GM19468 (cell line): Measurements from ENCODE around the gene CDH26.

Source experiments
- ATAC-seq: cut with Tn5 transposase; IDR thresholded peaks from one replicate; pipeline ENCODE4 v1.9.1; 2021; ENCODE audit warnings: mild to moderate bottlenecking, moderate library complexity, moderate number of reproducible peaks; ENCODE audit not compliant: unreplicated experiment; ENCODE audit errors: extremely low read depth

The CDH26 gene

GRCh38 chr20:59976156-59976782 lies 18.0 kb downstream of the CDH26 start:
- ATAC-seq: no peak

DNA sequence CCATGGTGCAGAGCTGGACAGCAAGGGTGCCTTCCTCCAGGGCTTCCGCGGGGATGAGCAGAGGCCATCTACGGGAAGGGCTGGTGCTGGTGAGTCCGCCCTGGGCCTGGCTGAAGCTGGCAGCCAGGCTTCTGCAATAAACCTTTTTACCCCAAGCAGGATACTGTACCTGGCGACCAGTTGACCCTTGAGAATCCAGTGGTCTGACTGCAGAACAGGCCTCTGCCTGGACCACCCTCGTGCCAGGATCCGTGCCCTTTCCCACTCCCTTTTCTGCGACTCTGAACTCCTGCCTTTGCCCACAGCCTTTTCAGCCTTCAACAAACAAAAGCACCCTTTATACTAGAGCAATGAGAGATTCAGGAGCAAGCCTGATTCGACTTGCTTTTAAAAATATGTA lies 18.9 kb downstream of the CDH26 start:
- ATAC-seq: no peak

- no peak for ATAC-seq
Measured at GRCh38 chr20:59983076-59983475, 24.9 kb downstream of the CDH26 start.

- no peak for ATAC-seq
Measured at GRCh38 chr20:59984541-59984940, 26.3 kb downstream of the CDH26 start.

- no peak for ATAC-seq
Measured at GRCh38 chr20:59985164-59985563, 26.9 kb downstream of the CDH26 start.

DNA sequence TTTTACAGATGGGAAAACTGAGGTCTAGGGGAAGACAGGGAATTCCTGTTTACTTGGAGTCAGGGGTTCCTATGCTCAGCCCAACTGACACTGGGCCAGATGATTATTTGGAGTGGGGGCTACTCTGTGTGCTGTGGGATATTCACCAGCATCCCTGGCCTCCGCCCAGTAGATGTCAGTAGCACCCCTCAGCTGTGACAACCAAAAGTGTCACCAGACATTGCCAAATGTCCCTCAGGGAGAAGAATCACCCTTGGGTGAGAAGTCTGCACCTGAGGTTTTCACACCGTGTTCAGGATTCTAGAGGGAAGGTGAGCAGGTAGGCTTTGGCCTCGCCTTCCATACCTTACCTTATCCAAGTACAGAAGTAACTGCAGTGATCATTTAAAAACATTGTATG lies 27.6 kb downstream of the CDH26 start:
- ATAC-seq: no peak

DNA sequence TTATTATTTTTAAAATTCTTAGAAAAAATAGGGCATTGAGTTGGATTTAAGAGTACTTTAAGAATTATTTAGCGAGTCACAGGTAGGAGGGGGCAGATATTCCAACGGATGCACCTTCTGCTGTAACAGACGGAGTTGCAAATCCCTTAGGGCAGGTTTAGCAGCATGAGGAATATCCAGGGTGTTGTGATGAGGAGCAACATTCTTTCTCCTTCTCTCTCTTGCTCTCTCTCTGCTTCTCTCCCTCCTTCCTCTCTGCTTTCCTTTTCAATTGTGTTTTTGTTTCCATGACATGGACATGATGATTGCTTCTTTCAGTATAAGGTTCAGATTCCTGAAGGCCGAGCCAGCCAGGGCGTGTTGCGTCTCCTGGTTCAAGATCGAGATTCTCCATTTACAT lies 28.9 kb downstream of the CDH26 start:
- no peak for ATAC-seq

- no peak for ATAC-seq
Measured at GRCh38 chr20:59988141-59988540, 29.9 kb downstream of the CDH26 start.

DNA sequence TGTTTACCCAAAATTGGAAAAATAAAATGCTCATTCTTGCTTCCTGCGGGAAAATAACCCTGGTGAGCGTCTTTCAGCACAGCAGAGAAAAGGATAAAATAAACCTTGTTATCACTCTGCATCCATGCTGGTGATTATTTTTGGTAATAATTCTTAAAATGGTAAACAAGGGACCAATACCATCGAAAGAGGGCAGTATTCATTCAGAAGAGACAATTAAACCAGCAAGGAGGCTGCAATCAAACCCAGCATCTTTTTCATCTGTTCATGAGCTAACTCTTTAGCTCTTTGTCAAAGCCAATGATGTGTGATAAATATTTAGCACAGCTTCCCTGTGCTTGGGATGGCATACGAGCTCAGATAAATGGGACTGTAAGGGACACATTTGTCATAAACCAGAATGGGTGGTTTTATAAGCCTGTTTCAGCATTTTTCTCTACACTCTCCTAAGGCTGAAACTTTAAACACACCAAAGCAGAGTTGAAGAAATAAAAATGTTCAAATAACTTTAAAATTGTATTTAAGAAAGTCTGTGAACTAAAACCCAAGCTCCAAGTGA lies 34.4 kb downstream of the CDH26 start:
- no peak for ATAC-seq

GRCh38 chr20:59993736-59994430 lies 35.7 kb downstream of the CDH26 start:
- ATAC-seq: no peak

- ATAC-seq: no peak
Measured at GRCh38 chr20:59994697-59995122, 36.5 kb downstream of the CDH26 start.

GRCh38 chr20:59996108-59996507 lies 37.9 kb downstream of the CDH26 start:
- no peak for ATAC-seq

DNA sequence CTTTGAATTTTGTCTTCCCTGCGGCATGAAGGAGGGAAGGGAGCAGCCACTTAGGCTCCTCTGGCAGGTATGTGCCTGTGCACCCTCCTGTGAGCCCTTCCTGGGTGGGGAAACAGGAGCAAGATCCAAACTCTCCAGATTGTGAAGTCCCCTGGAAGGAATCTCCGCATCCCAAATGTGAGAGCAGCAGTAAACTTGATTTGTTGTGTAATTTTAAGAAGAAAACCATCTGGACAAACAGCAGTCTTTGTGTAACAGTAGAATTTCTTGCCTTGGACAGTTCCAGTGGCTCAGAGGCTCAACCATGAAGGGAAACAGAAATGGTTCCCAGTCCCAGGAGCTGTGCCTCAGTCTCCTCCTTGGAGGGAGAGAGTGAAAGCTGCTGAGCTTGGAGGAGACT lies 39.7 kb downstream of the CDH26 start:
- no peak for ATAC-seq

DNA sequence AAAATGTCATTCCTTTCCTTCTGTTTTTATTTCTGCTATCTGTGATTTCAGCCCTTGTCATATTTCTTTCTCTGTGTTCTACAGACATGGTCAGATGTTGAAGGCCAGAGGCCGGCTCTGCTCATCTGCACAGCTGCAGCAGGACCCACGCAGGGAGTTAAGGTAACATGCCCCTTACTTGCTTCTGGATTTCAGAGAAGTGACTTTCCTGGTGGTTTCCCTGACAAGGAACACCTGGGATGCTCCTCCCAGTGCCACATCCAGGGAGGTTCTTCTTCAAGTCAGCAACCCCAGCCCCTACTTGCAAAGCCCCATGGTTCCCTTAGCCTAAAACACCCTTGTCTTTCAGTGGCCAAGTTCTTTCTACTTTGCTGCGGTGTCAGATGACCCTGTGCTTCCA lies 41.3 kb downstream of the CDH26 start:
- no peak for ATAC-seq

DNA sequence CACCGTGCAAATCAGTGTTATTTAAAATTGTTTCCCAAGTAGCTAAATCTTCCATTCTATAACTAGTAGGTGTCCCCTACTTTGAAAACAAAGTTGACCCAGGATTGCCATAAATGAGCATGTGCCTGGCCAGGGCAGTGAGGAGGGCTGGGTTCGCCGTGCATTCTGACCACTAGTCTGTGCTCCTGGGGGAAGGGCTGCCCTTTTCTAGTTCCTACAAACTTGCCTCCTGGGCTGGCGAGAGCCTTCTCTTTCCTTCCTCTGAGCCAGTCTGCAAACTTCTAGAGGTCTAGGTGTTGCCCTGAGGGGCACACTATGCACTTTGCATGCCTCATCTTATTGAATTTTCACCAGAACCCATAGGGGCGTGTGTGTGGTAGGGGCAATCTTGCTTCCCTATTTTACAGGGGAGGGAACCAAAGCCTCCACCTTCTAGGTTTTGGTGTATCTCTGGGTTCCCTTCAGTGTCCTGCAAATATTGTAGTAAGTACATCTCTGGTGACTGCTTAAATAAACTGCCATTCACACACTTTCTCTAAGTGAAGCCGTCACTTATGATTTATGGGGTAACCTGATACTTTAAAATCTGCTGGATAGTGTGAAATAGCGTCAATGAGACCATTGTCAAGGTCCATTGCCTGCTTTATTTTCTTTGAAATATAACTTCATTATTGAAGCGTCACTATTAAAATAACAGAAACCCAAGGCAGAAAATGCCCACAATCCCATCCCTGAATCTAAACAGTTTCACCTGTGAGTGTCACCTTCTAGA lies 42.2 kb downstream of the CDH26 start:
- ATAC-seq: no peak

DNA sequence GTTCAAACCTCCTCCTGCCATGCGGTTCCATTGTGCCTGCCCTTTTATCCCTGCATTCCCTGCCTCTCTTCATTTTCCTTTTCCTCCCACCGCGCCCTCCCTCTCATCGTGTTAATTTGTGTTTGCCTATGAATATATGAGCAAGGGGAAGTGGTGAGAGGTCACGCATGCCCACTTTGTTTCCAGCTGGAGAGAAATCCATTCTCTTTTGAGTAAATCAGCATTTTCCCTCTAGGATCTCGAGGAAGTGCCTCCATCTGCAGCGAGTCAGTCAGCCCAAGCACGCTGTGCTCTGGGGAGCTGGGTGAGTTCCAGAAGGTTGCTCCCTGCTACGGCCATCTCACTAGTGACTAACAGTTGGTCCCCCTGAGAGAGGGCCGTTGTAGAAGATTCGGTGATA lies 42.9 kb downstream of the CDH26 start:
- no peak for ATAC-seq

DNA sequence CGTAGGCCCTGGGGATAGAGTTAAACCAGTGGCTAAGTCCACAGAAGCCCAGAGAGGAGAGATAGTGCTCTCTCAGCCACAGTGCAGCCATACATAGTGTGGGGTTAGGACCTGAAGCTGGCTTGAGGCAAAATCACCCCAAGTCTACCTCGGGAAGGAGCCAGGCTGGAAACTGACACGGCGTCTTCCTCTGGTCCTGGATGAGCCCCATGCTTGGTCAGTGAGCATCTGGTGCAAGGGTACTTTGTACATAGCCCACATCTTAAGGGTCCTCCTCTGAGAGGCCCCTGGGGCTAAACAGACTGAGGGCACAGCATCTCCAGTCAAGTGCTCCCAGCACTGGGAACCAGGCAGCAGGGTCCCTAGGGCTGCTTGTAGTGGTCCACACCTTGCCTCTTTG lies 45.6 kb downstream of the CDH26 start:
- no peak for ATAC-seq

DNA sequence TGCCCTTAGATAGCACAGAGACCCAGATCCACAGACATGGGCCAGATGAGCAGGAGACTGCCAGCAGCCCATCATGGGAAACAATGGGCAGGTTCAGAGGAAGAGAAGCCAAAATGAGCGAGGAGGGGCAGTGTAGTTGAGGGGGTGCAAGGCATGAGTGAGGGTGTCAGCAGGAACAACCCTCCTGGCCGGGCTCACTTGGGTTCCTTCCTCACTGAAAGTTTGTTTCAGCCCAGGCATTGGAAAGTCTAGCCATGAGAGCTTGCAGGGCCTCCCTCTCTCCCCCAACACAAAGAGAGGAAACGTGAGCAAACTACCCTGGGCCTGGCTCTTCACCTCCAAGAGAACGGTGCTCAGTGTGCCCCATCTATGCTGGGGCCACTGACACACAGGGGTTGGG lies 48.0 kb downstream of the CDH26 start:
- ATAC-seq: no peak

GRCh38 chr20:60007464-60007863 lies 49.2 kb downstream of the CDH26 start:
- ATAC-seq: no peak

DNA sequence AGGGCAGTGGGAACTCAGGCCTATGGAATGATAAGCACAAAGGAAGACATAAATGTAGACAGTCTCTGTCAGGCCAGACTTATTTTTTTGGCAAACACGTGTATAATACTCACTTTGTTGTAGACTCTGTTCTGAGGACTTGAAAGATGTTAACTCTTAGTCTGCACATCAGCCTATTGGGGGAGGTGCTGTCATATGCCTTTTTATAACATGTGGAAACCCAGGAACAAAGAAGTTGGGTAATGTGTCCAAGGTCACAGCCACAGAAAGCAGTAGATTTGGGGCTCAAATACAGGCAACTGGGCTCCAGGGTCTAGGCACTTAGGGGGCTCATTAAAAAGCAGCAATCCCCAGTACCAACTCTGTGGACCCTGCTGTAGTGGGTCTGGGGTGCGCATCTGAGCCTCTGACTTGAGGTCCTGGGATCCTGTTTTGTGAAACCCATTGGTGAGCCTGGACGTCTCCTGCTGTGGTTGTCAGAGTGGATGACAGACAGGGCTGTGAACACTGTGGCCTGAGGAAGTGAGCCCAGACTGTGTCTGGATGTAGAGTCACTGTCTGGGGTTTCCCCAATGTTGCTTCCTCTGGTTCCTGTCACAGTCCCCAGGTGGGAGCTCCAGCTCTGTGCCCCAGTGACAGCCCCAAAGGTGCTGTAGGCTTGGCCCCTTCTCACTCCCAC lies 50.0 kb downstream of the CDH26 start:
- ATAC-seq: no peak

GRCh38 chr20:60009318-60009717 lies 51.1 kb downstream of the CDH26 start:
- no peak for ATAC-seq
